ENCODE measurements around the gene ZDHHC5.

GRCh38 chr11:57667117-57667735 is 688 bp upstream of the ZDHHC5 start:
- TF ChIP-seq CTCF (conservative IDR thresholded peaks at IDR 0.05; ENCODE audit: low read length) (no peak), EZH2phosphoT487 (IDR thresholded peaks at IDR 0.05; ENCODE audit: borderline replicate concordance) (no peak)
